Heart left ventricle (tissue), 16 donors: Measurements from ENCODE around the gene TESMIN. TPM values are rescaled to one million over a fixed set of nuclear protein-coding genes. Genes with fewer than 3 reads are reported as not detected.

ENCODE experiments used
- ATAC-seq, 4 donors: fragments of 200-7000 bp; cut with Tn5 transposase; one replicate each; pipeline ENCODE4 v1.9.1; 2020 to 2022; ENCODE audit warnings: moderate library complexity in 4 of 4, mild to moderate bottlenecking in 3 of 4, moderate number of reproducible peaks in 1 of 4
- DNase-seq, 5 donors: peaks; one replicate each; pipeline ENCODE4 v3.0.0-alpha.2; 2020
- H3K27ac ChIP-seq, 12 donors: fragments of 200-600 bp; sonication (generic) in 4 of 12; one replicate each; pipeline versions ENCODE4 v1.5.0 to v1.8.0; 2016 to 2022; ENCODE audit warnings: mild to moderate bottlenecking in 2 of 12
- H3K27me3 ChIP-seq, 9 donors: fragments of 200-600 bp; sonication (generic) in 2 of 9; one replicate each; pipeline versions ENCODE4 v1.5.1 to v1.8.0; 2016 to 2022; ENCODE audit warnings: mild to moderate bottlenecking in 3 of 9
- H3K36me3 ChIP-seq, 9 donors: fragments of 200-600 bp; sonication (generic) in 2 of 9; one replicate each; pipeline versions ENCODE4 v1.5.0 to v1.8.0; 2018 to 2022; ENCODE audit warnings: mild to moderate bottlenecking in 2 of 9
- H3K4me1 ChIP-seq, 12 donors: fragments of 200-600 bp; sonication (generic) in 4 of 12; one replicate each; pipeline versions ENCODE4 v1.5.0 to v1.8.0; 2016 to 2022; ENCODE audit warnings: mild to moderate bottlenecking in 3 of 12
- H3K4me3 ChIP-seq, 12 donors: fragments of 200-600 bp; sonication (generic) in 4 of 12; one replicate each; pipeline versions ENCODE4 v1.5.0 to v1.8.0; 2017 to 2022; ENCODE audit warnings: mild to moderate bottlenecking in 9 of 12, moderate library complexity in 4 of 12
- H3K9me3 ChIP-seq, 12 donors: fragments of 200-600 bp; sonication (generic) in 4 of 12; one replicate each; pipeline versions ENCODE4 v1.5.0 to v1.8.0; 2016 to 2022; ENCODE audit warnings: mild to moderate bottlenecking in 1 of 12
- CTCF ChIP-seq, 12 donors: fragments of 200-600 bp; sonication (generic) in 4 of 12; IDR thresholded peaks; one replicate each; pipeline versions ENCODE4 v1.5.0 to v1.8.0; 2018 to 2022; ENCODE audit warnings: antibody characterized with exemption in 12 of 12, mild to moderate bottlenecking in 5 of 12
- POLR2A ChIP-seq, 2 donors: fragments of 450-650 bp; IDR thresholded peaks; one replicate each; pipeline ENCODE4 v1.6.1; 2017; ENCODE audit warnings: antibody characterized with exemption in 2 of 2, mild to moderate bottlenecking in 2 of 2, moderate library complexity in 2 of 2
- WGBS, 4 donors: extraction: QIAGEN DNeasy Blood & Tissue Kit in 2 of 4; methylation state at CpG; one replicate each; pipeline versions ENCODE4 v1.1.5 to v1.1.7; 2013 to 2018; 5-methylcytosine and 5-hydroxymethylcytosine counted together
- intact Hi-C, 10 donors: fragments of 100-400 bp; cut with DNase I; formaldehyde crosslinking; loops; one replicate each; pipeline versions ENCODE4 v1.11.1 to v1.14.2; 2022
- polyA plus RNA-seq, 2 donors: library from polyadenylated mRNA; stranded (reverse); fragments of 200-250 nt; gene quantifications; one replicate each; pipeline ENCODE4 v1.2.3, GENCODE V29; 2013
- total RNA-seq, 9 donors: library from RNA; depleted of rRNA in 2 of 9; stranded (reverse); fragments of >200 nt in 2 of 9; fragmentation: NEBNext Ultra II Directional in 3 of 9; extraction: Animal tissue kit (Norgen Biotek cat#: 25700) in 3 of 9; gene quantifications; one replicate each; pipeline versions ENCODE4 v1.1.0 to v1.2.4, GENCODE V29; 2016 to 2023
- donor health status: ischemic (EF 13 %, LVEDD 7.1; RV severe dilation, severe dysfunction).
- donor health status: healthy with polysubstance abuse.
- donor health status: DM: no; HTN: yes; CAD: no.
- donor health status: DM: no; HTN: no; CAD: no.
- donor health status: ischemic (EF 25% LVEDD 6.9; RV normal size, moderate dysfunction).
- donor health status: ischemic (EF 25% LVEDD 5.7; RV mildly dilated, moderate dysfunction).
- donor health status: healthy.
- donor health status: DM: yes; HTN: yes; CAD: no.
- donor health status: ischemic (EF 35%, LVEDD 5.7; RV mildly dilated, moderate dysfunction).
- donor health status: nonischemic (EF 11% LVEDD 7.7; RV severe dilation, severe dysfunction).
- donor health status: DM: yes; HTN: yes; CAD: no.
- donor health status: PGD.
- donor health status: ischemic (EF 29% LVEDD 5.4; RV normal size, mild dysfunction).
- donor health status: nonischemic (EF 23%, LVEDD 6.1; RV moderate dilation, normal function).

The TESMIN gene
- total and polyA plus RNA-seq, 11 donors = 0.12 to 2.0 (median 0.42) TPM; not detected in 1

- Histone ChIP-seq H3K36me3 (no peaks in the 10 kb centered on the region), H3K27ac (no peak overlapping the region), H3K4me1 (no peaks in the 10 kb centered on the region), H3K4me3 (no peak overlapping the region), H3K27me3 (peaks cover 0 to 34% (median 0%) of the 10 kb centered on the region in 9 donors), H3K9me3 (no peaks in the 10 kb centered on the region)
- intact Hi-C loops = loop anchor here in 1 of 10 donors (10.0 kb wide), 1 partner anchor 297 kb away; no protein-coding TSS in a partner anchor
- WGBS, 4 donors = 65 to 81% (median 79%) methylated on average over 20 to 21 of the region's 21 CpGs
- TF ChIP-seq POLR2A (IDR thresholded peaks at IDR 0.05) = no peak
- TF ChIP-seq CTCF (IDR thresholded peaks at IDR 0.05) = no peak
- no peak for ATAC-seq
- peak in 1 of 5 donors; percentile 41 for DNase-seq
These were observed 83.5 kb downstream of the TESMIN start for GRCh38 chr11:68667511-68668500.

- Histone ChIP-seq H3K4me1 (no peaks in the 10 kb centered on the region), H3K27ac (no peak overlapping the region), H3K27me3 (peaks cover 0 to 31% (median 0%) of the 10 kb centered on the region in 9 donors), H3K9me3 (no peaks in the 10 kb centered on the region), H3K36me3 (no peaks in the 10 kb centered on the region), H3K4me3 (no peak overlapping the region)
- TF ChIP-seq CTCF (IDR thresholded peaks at IDR 0.05) (no peak), POLR2A (IDR thresholded peaks at IDR 0.05) (no peak)
- 60 to 80% (median 71%) methylated on average over 7 to 15 of the region's 15 CpGs for WGBS, 4 donors
- ATAC-seq (no peak), DNase-seq (peak in 2 of 5 donors; percentile 14 to 26)
- intact Hi-C loops = loop anchor here in 1 of 10 donors (10.0 kb wide), 1 partner anchor 298 kb away; no protein-coding TSS in a partner anchor
These were observed 84.5 kb downstream of the TESMIN start for GRCh38 chr11:68666849-68667248.

DNA sequence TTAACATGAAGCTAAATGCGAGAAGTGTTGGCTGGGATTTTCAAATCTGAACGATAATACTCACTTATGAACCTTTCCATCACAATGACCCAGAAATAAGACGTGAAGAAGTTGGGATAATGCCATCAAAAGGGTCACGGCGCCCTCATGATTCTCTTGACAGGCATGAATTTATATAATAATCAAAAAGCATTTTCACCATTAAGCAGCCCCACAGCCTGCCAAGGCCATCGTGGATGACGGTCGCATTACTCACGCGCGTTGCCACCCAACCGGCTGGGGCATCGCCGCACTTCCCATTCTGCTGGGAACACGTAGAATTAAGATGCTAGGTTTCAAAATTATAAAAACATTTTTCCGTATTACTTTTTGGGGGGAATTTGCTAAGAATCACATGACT, 85.9 kb downstream of the TESMIN start:
- no peak for DNase-seq
- ATAC-seq = no peak
- intact Hi-C loops = loop anchor here in 1 of 10 donors (10.0 kb wide), 1 partner anchor 299 kb away; no protein-coding TSS in a partner anchor
- TF ChIP-seq CTCF (IDR thresholded peaks at IDR 0.05) (no peak), POLR2A (IDR thresholded peaks at IDR 0.05) (no peak)
- H3K9me3 ChIP-seq = no peaks in the 10 kb centered on the region
- 82 to 91% (median 87%) methylated on average over 16 of the region's 16 CpGs for WGBS, 4 donors
- peaks cover 0 to 31% (median 0%) of the 10 kb centered on the region in 9 donors for H3K27me3 ChIP-seq
- no peaks in the 10 kb centered on the region for H3K4me1 ChIP-seq
- no peak overlapping the region for H3K27ac ChIP-seq
- H3K4me3 ChIP-seq = no peak overlapping the region
- no peaks in the 10 kb centered on the region for H3K36me3 ChIP-seq

DNA sequence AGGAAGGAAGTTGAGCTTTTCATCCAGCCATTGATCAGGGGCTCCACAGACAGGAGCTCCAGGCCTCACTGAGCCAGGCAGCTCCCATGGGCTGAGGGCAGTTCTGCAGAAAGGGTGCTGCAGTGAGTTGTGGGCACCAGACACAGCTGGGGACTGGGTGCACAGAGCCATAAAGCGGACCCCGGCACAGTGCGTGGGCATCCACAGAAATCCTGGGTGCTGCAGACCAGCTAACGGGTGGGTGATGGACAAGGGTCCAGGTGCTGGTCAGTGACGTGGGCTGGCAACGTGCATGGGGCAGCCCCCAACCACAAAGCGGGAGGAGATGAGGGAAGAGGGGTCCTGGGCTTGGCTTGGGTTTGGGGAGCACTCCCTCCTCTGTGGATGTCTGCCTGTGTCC, 86.4 kb downstream of the TESMIN start:
- TF ChIP-seq CTCF (IDR thresholded peaks at IDR 0.05) (no peak), POLR2A (IDR thresholded peaks at IDR 0.05) (no peak)
- DNase-seq (peak in 1 of 5 donors; percentile 26), ATAC-seq (no peak)
- H3K36me3 ChIP-seq = no peaks in the 10 kb centered on the region
- no peak overlapping the region for H3K27ac ChIP-seq
- H3K27me3 ChIP-seq = peaks cover 0 to 26% (median 0%) of the 10 kb centered on the region in 9 donors
- H3K9me3 ChIP-seq = no peaks in the 10 kb centered on the region
- no peak overlapping the region for H3K4me3 ChIP-seq
- 90 to 95% (median 94%) methylated on average over 7 of the region's 7 CpGs for WGBS, 4 donors
- intact Hi-C loops = loop anchor here in 1 of 10 donors (10.0 kb wide), 1 partner anchor 300 kb away; no protein-coding TSS in a partner anchor
- no peaks in the 10 kb centered on the region for H3K4me1 ChIP-seq
